ENCODE results near the gene OLFML2B. TPM values are rescaled to one million over a fixed set of nuclear protein-coding genes. Genes with fewer than 3 reads are reported as not detected.

OLFML2B gene
- total and polyA plus RNA-seq, 2 of the 4 experiments (the other 2 are of a cell fraction): 0.36 to 0.74 TPM

DNA sequence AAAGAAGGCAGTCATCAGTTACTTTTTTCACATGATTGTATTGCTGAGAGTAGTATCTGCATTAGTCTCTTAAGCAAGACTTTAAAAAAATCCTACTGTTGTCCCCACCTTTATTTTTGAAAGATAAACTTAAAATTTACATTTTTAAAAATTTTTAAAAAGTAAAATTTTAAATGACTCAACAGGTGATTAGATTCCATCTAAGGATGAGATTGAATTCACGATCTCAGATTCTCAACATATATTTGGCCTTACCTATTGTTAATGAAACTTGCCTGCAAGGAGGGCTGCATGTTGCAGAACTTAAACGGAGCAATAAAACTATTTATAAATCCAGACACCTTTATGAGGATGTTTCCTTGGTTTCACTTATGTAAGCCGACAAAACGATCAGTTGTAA lies 75.2 kb downstream of the OLFML2B start:
- Histone ChIP-seq H2BK5ac (ENCODE audit: low read depth, low read length, poor library complexity, severe bottlenecking) (no peak overlapping the region), H3K4me2 (ENCODE audit: low read depth, low read length) (no peak overlapping the region), H2AFZ (replicated peaks; ENCODE audit: low read length, poor library complexity) (no peak overlapping the region), H3K9me3 (ENCODE audit: control insufficient read depth, insufficient read depth, low read length) (no peaks in the 10 kb centered on the region), H3K36me3 (ENCODE audit: control insufficient read depth, insufficient read depth, low read length) (no peaks in the 10 kb centered on the region), H3K56ac (ENCODE audit: extremely low read depth, insufficient read depth, low read length) (no peak overlapping the region), H4K91ac (ENCODE audit: insufficient read depth, low read depth, low read length) (no peak overlapping the region), H4K8ac (ENCODE audit: low read depth in 2 of 2, low read length in 2 of 2) (no peak overlapping the region), H3K4me1 (ENCODE audit: control insufficient read depth, insufficient read depth, low read length) (no peaks in the 10 kb centered on the region), H3K4me3 (ENCODE audit: insufficient read depth, low read depth, low read length) (no peak overlapping the region), H3K4ac (ENCODE audit: low read depth, low read length) (no peak overlapping the region), H3K79me1 (ENCODE audit: low read depth in 1 of 2, low read length in 2 of 2) (no peaks in the 10 kb centered on the region; a peak in 1 of 4 replicates), H3K9me1 (ENCODE audit: insufficient read depth, low read length) (peaks cover 3% of the 10 kb centered on the region; the same call in 1 of the 2 replicates), H3K23ac (ENCODE audit: low read depth, low read length) (no peak overlapping the region), H3K18ac (ENCODE audit: low read depth, low read length) (no peak overlapping the region), H3K14ac (replicated peaks; ENCODE audit: low read depth, low read length) (no peak overlapping the region), H3K27ac (ENCODE audit: insufficient read depth, low read length) (no peak overlapping the region), H2AK5ac (ENCODE audit: low read depth, low read length) (no peak overlapping the region), H4K5ac (ENCODE audit: low read depth, low read length) (no peak overlapping the region), H3K9ac (ENCODE audit: low read depth, low read length) (no peak overlapping the region), H2BK15ac (ENCODE audit: low read depth, low read length) (no peak overlapping the region), H2AK9ac (replicated peaks; ENCODE audit: low read depth, low read length, poor library complexity) (no peak overlapping the region), H3K27me3 (ENCODE audit: control insufficient read depth, insufficient read depth, low read length) (no peaks in the 10 kb centered on the region), H2BK120ac (ENCODE audit: low read depth, low read length) (no peak overlapping the region), H4K20me1 (ENCODE audit: insufficient read depth, low read length) (no peaks in the 10 kb centered on the region), H2BK20ac (ENCODE audit: low read depth, low read length) (no peak overlapping the region)
- in situ Hi-C loops (cut with MboI; ENCODE audit: low sequenced_read_pairs) (no loop called here), dilution Hi-C loops (cut with HindIII; ENCODE audit: low sequenced_read_pairs, unreplicated experiment) (no loop called here), intact Hi-C loops (cut with micrococcal nuclease) (no loop called here)
- ChIA-PET POLR2A (ENCODE audit: unreplicated experiment) (no interaction called here), CTCF (no interaction called here)
- no TSS peak for BruUV-seq (replicated peaks)
- TF ChIP-seq MAZ (IDR thresholded peaks at IDR 0.05; ENCODE audit: borderline replicate concordance, low read depth, low read length) (no peak), NFE2L2 (IDR thresholded peaks at IDR 0.05; ENCODE audit: low read depth, low read length) (no peak), CEBPB (IDR thresholded peaks at IDR 0.05; ENCODE audit: low read depth, low read length) (no peak), USF2 (IDR thresholded peaks at IDR 0.05; ENCODE audit: low read depth, low read length) (no peak), RFX5 (IDR thresholded peaks at IDR 0.05; ENCODE audit: low read depth, low read length) (no peak), RCOR1 (IDR thresholded peaks at IDR 0.05; ENCODE audit: insufficient replicate concordance, low read length) (no peak), ELK1 (IDR thresholded peaks at IDR 0.05; ENCODE audit: borderline replicate concordance, low read depth, low read length) (no peak), CTCF (conservative IDR thresholded peaks at IDR 0.05; ENCODE audit: low read depth, low read length) (no peak), BHLHE40 (IDR thresholded peaks at IDR 0.05; ENCODE audit: low read depth, low read length) (no peak), FOS (IDR thresholded peaks at IDR 0.05; ENCODE audit: low read depth, low read length) (no peak), MXI1 (IDR thresholded peaks at IDR 0.05; ENCODE audit: borderline replicate concordance, low read depth, low read length) (no peak), CHD1 (IDR thresholded peaks at IDR 0.05; ENCODE audit: low read depth, low read length) (no peak), POLR2A (IDR thresholded peaks at IDR 0.05; ENCODE audit: low read depth, low read length) (no peak), MAFK (IDR thresholded peaks at IDR 0.05; ENCODE audit: low read depth, low read length) (no peak), SMC3 (IDR thresholded peaks at IDR 0.05; ENCODE audit: low read depth, low read length) (no peak)
- no peak for DNase-seq
- no CpG with 5 or more reads among the region's 4 CpGs for WGBS, 2 experiments (ENCODE audit: extremely low coverage in 2 of 2, insufficient read length in 1 of 2)
- no peak for ATAC-seq (ENCODE audit: low read depth)

Data from IMR-90 (cell line).